ENCODE data around the gene SHANK1.
A peak's percentile ranks its signal among the peaks of the same experiment; 100 is the strongest.

Gene SHANK1

GRCh38 chr19:50723735-50724521 is 4.3 kb upstream of the SHANK1 start:
- Histone ChIP-seq H3K27me3 (ENCODE audit: insufficient read depth, poor library complexity, severe bottlenecking) (peaks cover 30% of the 10 kb centered on the region), H3K27ac (replicated peaks) (peak overlapping the region; percentile 73)
- no peak for TF ChIP-seq REST (IDR thresholded peaks at IDR 0.05; ENCODE audit: insufficient replicate concordance, low read depth)
- TF ChIP-seq GABPA (IDR thresholded peaks at IDR 0.05; ENCODE audit: low read depth), result no peak
- no peak for TF ChIP-seq POLR2AphosphoS5 (IDR thresholded peaks at IDR 0.05; ENCODE audit: low read depth)
- no peak for TF ChIP-seq SPI1 (IDR thresholded peaks at IDR 0.05; ENCODE audit: borderline replicate concordance, low read depth)
- TF ChIP-seq CTCF (IDR thresholded peaks at IDR 0.05; ENCODE audit: insufficient read depth, low read length), result no peak

GRCh38 chr19:50723069-50723468 is 3.5 kb upstream of the SHANK1 start, which contains the start of gene CLEC11A:
Gene CLEC11A (plus strand): TSS chr19:50723364. CDS start chr19:50723526, 162 bp downstream.
- TF ChIP-seq SPI1 (IDR thresholded peaks at IDR 0.05; ENCODE audit: borderline replicate concordance, low read depth), result 0 out of 2 replicates have a peak, but pooled peaks have one; percentile 2
- TF ChIP-seq POLR2AphosphoS5 (IDR thresholded peaks at IDR 0.05; ENCODE audit: low read depth), result no peak
- peak within 1 kb of the TSS; percentile 73 for H3K27ac ChIP-seq (replicated peaks)
- peak; percentile 51 to 73 for DNase-seq (ENCODE audit: low read depth in 1 of 2, low spot score in 1 of 2)
- H3K27me3 ChIP-seq (ENCODE audit: insufficient read depth, poor library complexity, severe bottlenecking), result peaks cover 33% of the 10 kb centered on the region
- peak within 1 kb of the TSS; percentile 68 for H3K4me3 ChIP-seq (replicated peaks; ENCODE audit: insufficient read depth, low read length)

More at GRCh38 chr19:50723735-50724521, 4.3 kb upstream of the SHANK1 start:
- peak overlapping the region; percentile 68 for H3K4me3 ChIP-seq (replicated peaks; ENCODE audit: insufficient read depth, low read length)
- no peak for DNase-seq (ENCODE audit: low read depth in 1 of 2, low spot score in 1 of 2)

GRCh38 chr19:50722201-50723013 is 2.8 kb upstream of the SHANK1 start:
- Histone ChIP-seq H3K27me3 (ENCODE audit: insufficient read depth, poor library complexity, severe bottlenecking) (peaks cover 37% of the 10 kb centered on the region), H3K4me3 (replicated peaks; ENCODE audit: insufficient read depth, low read length) (peak overlapping the region; percentile 68), H3K27ac (replicated peaks) (peak overlapping the region; percentile 73)
- TF ChIP-seq CTCF (IDR thresholded peaks at IDR 0.05; ENCODE audit: insufficient read depth, low read length) (no peak), POLR2AphosphoS5 (IDR thresholded peaks at IDR 0.05; ENCODE audit: low read depth) (no peak), REST (IDR thresholded peaks at IDR 0.05; ENCODE audit: insufficient replicate concordance, low read depth) (no peak), SPI1 (IDR thresholded peaks at IDR 0.05; ENCODE audit: borderline replicate concordance, low read depth) (no peak), GABPA (IDR thresholded peaks at IDR 0.05; ENCODE audit: low read depth) (no peak)
- DNase-seq (ENCODE audit: low read depth in 1 of 2, low spot score in 1 of 2), result no peak

Measured in HL-60 (cell line).